ENCODE data around the gene NT5C3A.

The NT5C3A gene

DNA sequence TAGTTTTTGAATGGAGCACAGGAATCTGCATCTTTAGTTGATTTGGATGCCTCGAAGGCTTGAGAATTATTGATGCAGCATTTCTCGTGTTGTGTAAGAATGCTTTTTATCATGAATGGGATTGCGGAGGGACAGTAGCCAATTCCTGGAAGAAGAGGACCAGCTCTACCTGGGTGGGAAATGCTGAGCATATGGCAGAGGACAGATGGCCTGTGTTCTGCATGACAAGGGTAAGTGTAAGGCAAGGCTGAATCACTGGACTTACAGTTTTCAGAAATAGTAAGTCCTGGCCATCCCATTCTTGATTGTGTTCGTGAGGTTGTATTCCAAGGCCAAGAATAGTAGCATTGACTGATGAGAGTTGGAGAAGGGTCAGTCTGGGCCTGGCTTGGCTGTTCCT, 30.7 kb upstream of the NT5C3A start:
- Histone ChIP-seq H4K8ac (ENCODE audit: low read depth, low read length) (no peak overlapping the region), H2BK120ac (ENCODE audit: low read depth, low read length) (no peak overlapping the region), H4K5ac (ENCODE audit: low read length) (no peak overlapping the region), H3K36me3 (ENCODE audit: control insufficient read depth, insufficient read depth, low read length) (peaks cover 3% of the 10 kb centered on the region), H3K4ac (ENCODE audit: low read depth, low read length) (no peak overlapping the region), H3K27ac (ENCODE audit: low read depth, low read length) (no peak overlapping the region), H3K23ac (ENCODE audit: low read length) (no peak overlapping the region), H3K56ac (ENCODE audit: low read length) (no peak overlapping the region), H3K79me1 (ENCODE audit: low read length) (no peaks in the 10 kb centered on the region), H2BK15ac (replicated peaks; ENCODE audit: low read depth) (no peak overlapping the region), H2BK5ac (ENCODE audit: low read length) (no peak overlapping the region), H3K79me2 (ENCODE audit: control insufficient read depth, insufficient read depth, low read length) (no peaks in the 10 kb centered on the region), H3K18ac (ENCODE audit: low read length) (no peak overlapping the region), H3K9ac (ENCODE audit: low read length) (no peak overlapping the region), H3K4me3 (ENCODE audit: low read length) (no peak overlapping the region), H3K4me2 (ENCODE audit: low read length) (no peak overlapping the region), H3K27me3 (ENCODE audit: insufficient read depth, low read length, poor library complexity) (no peaks in the 10 kb centered on the region), H2AK5ac (ENCODE audit: low read length) (no peak overlapping the region), H3K4me1 (ENCODE audit: control insufficient read depth, low read depth, low read length) (no peaks in the 10 kb centered on the region)
- no peak for DNase-seq
- WGBS (ENCODE audit: extremely low coverage, insufficient coverage, low lambda C conversion rate), result no CpG with 5 or more reads among the region's 4 CpGs

DNA sequence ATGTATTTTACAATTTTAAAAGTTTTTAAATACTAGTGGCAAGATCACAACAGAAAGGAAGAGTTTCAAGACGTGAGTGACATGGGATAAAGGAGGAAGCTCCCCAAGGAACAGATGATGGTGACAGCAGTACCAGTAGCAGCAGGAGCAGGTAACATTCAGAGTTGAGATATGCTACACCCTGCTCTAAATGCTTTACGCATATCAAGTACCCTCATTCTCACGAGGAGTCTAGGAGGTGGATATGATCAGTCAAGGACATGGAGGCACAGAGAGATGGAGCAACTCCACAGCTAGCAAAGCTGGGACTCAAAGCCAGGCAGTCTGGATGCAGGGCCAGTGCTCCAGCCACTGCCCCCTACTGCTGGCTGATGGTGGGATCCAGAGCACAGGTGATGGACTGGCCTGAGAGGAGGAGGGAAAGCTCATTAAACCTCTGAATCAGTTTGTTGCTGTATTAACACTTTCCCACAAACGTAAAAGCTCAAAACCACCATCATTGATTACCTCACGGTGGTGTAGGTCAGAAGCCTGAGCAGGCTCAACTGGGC, 29.1 kb upstream of the NT5C3A start:
- Histone ChIP-seq H3K4me3 (ENCODE audit: low read length) (no peak overlapping the region), H3K79me2 (ENCODE audit: control insufficient read depth, insufficient read depth, low read length) (no peaks in the 10 kb centered on the region), H3K79me1 (ENCODE audit: low read length) (no peaks in the 10 kb centered on the region), H2BK15ac (replicated peaks; ENCODE audit: low read depth) (no peak overlapping the region), H3K27ac (ENCODE audit: low read depth, low read length) (no peak overlapping the region), H3K4me2 (ENCODE audit: low read length) (no peak overlapping the region), H3K9ac (ENCODE audit: low read length) (no peak overlapping the region), H4K5ac (ENCODE audit: low read length) (no peak overlapping the region), H4K8ac (ENCODE audit: low read depth, low read length) (no peak overlapping the region), H2BK120ac (ENCODE audit: low read depth, low read length) (no peak overlapping the region), H3K36me3 (ENCODE audit: control insufficient read depth, insufficient read depth, low read length) (peaks cover 1% of the 10 kb centered on the region), H2BK5ac (ENCODE audit: low read length) (no peak overlapping the region), H3K18ac (ENCODE audit: low read length) (no peak overlapping the region), H3K23ac (ENCODE audit: low read length) (no peak overlapping the region), H3K27me3 (ENCODE audit: insufficient read depth, low read length, poor library complexity) (no peaks in the 10 kb centered on the region), H3K4me1 (ENCODE audit: control insufficient read depth, low read depth, low read length) (no peaks in the 10 kb centered on the region), H3K56ac (ENCODE audit: low read length) (no peak overlapping the region), H2AK5ac (ENCODE audit: low read length) (no peak overlapping the region), H3K4ac (ENCODE audit: low read depth, low read length) (no peak overlapping the region)
- DNase-seq, result no peak
- no CpG with 5 or more reads among the region's 5 CpGs for WGBS (ENCODE audit: extremely low coverage, insufficient coverage, low lambda C conversion rate)

DNA sequence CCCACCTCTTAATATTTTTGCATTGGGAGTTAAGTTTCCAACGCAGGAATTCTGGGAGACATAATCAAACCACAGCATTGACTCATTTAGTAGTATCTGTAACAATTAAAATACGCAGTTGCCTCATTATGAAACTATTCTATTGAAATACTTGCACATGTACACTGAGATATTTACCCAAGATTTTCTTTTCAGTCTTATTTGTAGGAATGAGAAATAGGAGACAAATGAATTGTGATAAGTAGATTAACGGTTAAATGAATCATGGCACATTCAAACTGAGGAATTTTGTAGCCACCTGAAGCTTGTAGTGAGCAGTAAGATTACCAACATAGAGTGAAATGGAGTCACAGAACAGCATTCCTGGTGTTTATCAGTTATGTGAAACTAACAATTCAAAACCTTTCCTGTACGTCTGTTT, 28.5 kb upstream of the NT5C3A start:
- Histone ChIP-seq H2AK5ac (ENCODE audit: low read length) (no peak overlapping the region), H2BK5ac (ENCODE audit: low read length) (no peak overlapping the region), H3K4me2 (ENCODE audit: low read length) (no peak overlapping the region), H3K4ac (ENCODE audit: low read depth, low read length) (no peak overlapping the region), H3K9ac (ENCODE audit: low read length) (no peak overlapping the region), H4K5ac (ENCODE audit: low read length) (no peak overlapping the region), H3K27ac (ENCODE audit: low read depth, low read length) (no peak overlapping the region), H3K56ac (ENCODE audit: low read length) (no peak overlapping the region), H3K27me3 (ENCODE audit: insufficient read depth, low read length, poor library complexity) (no peaks in the 10 kb centered on the region), H3K18ac (ENCODE audit: low read length) (no peak overlapping the region), H2BK120ac (ENCODE audit: low read depth, low read length) (no peak overlapping the region), H3K23ac (ENCODE audit: low read length) (no peak overlapping the region), H4K8ac (ENCODE audit: low read depth, low read length) (no peak overlapping the region), H3K36me3 (ENCODE audit: control insufficient read depth, insufficient read depth, low read length) (peaks cover under 1% of the 10 kb centered on the region), H3K4me1 (ENCODE audit: control insufficient read depth, low read depth, low read length) (no peaks in the 10 kb centered on the region), H3K79me1 (ENCODE audit: low read length) (no peaks in the 10 kb centered on the region), H3K79me2 (ENCODE audit: control insufficient read depth, insufficient read depth, low read length) (no peaks in the 10 kb centered on the region), H3K4me3 (ENCODE audit: low read length) (no peak overlapping the region), H2BK15ac (replicated peaks; ENCODE audit: low read depth) (no peak overlapping the region)
- no peak for DNase-seq
- no CpG with 5 or more reads among the region's 4 CpGs for WGBS (ENCODE audit: extremely low coverage, insufficient coverage, low lambda C conversion rate)

DNA sequence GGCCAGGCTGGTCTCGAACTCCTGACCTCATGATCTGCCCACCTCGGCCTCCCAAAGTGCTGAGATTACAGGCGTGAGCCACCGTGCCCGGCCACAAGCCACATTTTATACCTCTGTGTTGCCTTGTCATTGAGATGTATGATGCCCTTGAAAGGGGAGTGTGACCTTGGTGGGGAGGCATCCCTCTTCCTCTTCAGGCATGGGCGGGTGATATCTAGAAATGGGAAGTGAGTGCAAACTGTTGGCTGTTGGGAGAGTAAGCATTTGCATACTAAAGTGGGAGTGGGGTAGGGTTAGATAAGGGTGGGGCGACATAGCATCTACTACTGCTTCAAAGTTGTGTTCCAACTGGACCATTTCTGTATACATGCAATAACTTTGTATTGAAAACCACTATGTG, 26.6 kb upstream of the NT5C3A start:
- no peak overlapping the region for H4K8ac ChIP-seq (ENCODE audit: low read depth, low read length)
- no peak overlapping the region for H3K56ac ChIP-seq (ENCODE audit: low read length)
- H3K23ac ChIP-seq (ENCODE audit: low read length), result no peak overlapping the region
- DNase-seq, result no peak
- no peaks in the 10 kb centered on the region for H3K79me1 ChIP-seq (ENCODE audit: low read length)
- H2BK15ac ChIP-seq (replicated peaks; ENCODE audit: low read depth), result no peak overlapping the region
- no peak overlapping the region for H3K4ac ChIP-seq (ENCODE audit: low read depth, low read length)
- no peaks in the 10 kb centered on the region for H3K27me3 ChIP-seq (ENCODE audit: insufficient read depth, low read length, poor library complexity)
- H3K36me3 ChIP-seq (ENCODE audit: control insufficient read depth, insufficient read depth, low read length), result no peaks in the 10 kb centered on the region
- H3K79me2 ChIP-seq (ENCODE audit: control insufficient read depth, insufficient read depth, low read length), result no peaks in the 10 kb centered on the region
- H2BK5ac ChIP-seq (ENCODE audit: low read length), result no peak overlapping the region
- H2BK120ac ChIP-seq (ENCODE audit: low read depth, low read length), result no peak overlapping the region
- WGBS (ENCODE audit: extremely low coverage, insufficient coverage, low lambda C conversion rate), result no CpG with 5 or more reads among the region's 7 CpGs
- no peak overlapping the region for H3K27ac ChIP-seq (ENCODE audit: low read depth, low read length)
- no peak overlapping the region for H3K9ac ChIP-seq (ENCODE audit: low read length)
- no peak overlapping the region for H3K18ac ChIP-seq (ENCODE audit: low read length)
- H2AK5ac ChIP-seq (ENCODE audit: low read length), result no peak overlapping the region
- H3K4me1 ChIP-seq (ENCODE audit: control insufficient read depth, low read depth, low read length), result no peaks in the 10 kb centered on the region
- no peak overlapping the region for H4K5ac ChIP-seq (ENCODE audit: low read length)
- H3K4me2 ChIP-seq (ENCODE audit: low read length), result no peak overlapping the region
- H3K4me3 ChIP-seq (ENCODE audit: low read length), result no peak overlapping the region

DNA sequence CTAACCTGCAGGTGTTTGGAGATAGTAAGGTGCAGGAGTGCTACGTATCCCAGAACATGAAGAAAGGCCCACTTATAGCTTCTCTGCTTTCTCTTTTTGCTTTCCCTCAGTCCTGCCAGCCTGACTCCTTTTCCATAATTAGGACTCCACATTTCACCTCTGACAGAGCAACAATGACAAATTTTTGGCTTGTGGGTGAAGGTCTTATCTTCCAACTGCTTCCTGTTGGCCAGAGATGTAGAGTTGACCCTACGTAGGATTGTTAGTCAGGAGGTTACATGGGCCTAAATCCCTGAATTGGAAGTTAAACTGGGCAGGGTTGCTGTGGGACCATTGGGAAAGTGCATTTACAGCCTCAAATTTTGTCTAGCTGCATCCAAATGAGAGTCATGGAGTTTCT, 25.3 kb upstream of the NT5C3A start:
- Histone ChIP-seq H2BK120ac (ENCODE audit: low read depth, low read length) (no peak overlapping the region), H4K8ac (ENCODE audit: low read depth, low read length) (no peak overlapping the region)
- no CpG with 5 or more reads among the region's 2 CpGs for whole genome bisulfite sequencing (ENCODE audit: extremely low coverage, insufficient coverage, low lambda C conversion rate)

DNA sequence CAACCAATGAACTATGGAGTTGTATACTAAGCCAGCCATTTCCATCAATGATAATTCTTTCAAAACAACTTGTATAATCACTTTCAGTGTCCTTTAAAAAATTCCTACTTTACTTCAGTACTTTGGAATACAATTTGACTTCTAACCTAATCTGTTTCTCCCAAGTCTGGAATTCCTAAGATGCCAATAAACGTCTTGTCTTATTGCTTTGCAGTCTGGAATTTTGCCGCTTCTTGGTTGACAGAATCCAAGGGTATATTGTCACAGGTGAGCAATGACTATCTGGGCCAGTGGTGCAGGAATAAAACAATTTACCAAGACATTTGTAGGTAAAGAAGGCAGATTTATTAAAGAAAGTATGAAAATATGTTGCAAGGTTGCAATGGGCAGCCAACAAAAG, 24.8 kb upstream of the NT5C3A start:
- Histone ChIP-seq H3K56ac (ENCODE audit: low read length) (no peak overlapping the region), H3K27me3 (ENCODE audit: insufficient read depth, low read length, poor library complexity) (no peaks in the 10 kb centered on the region), H2AK5ac (ENCODE audit: low read length) (no peak overlapping the region), H3K4ac (ENCODE audit: low read depth, low read length) (no peak overlapping the region), H3K18ac (ENCODE audit: low read length) (no peak overlapping the region), H3K27ac (ENCODE audit: low read depth, low read length) (no peak overlapping the region), H3K79me1 (ENCODE audit: low read length) (no peaks in the 10 kb centered on the region), H3K4me1 (ENCODE audit: control insufficient read depth, low read depth, low read length) (no peaks in the 10 kb centered on the region), H3K4me2 (ENCODE audit: low read length) (no peak overlapping the region), H3K23ac (ENCODE audit: low read length) (no peak overlapping the region), H3K36me3 (ENCODE audit: control insufficient read depth, insufficient read depth, low read length) (no peaks in the 10 kb centered on the region), H2BK15ac (replicated peaks; ENCODE audit: low read depth) (no peak overlapping the region), H4K8ac (ENCODE audit: low read depth, low read length) (no peak overlapping the region), H3K79me2 (ENCODE audit: control insufficient read depth, insufficient read depth, low read length) (no peaks in the 10 kb centered on the region), H3K4me3 (ENCODE audit: low read length) (no peak overlapping the region), H4K5ac (ENCODE audit: low read length) (no peak overlapping the region), H2BK5ac (ENCODE audit: low read length) (no peak overlapping the region), H2BK120ac (ENCODE audit: low read depth, low read length) (no peak overlapping the region), H3K9ac (ENCODE audit: low read length) (no peak overlapping the region)
- no CpG with 5 or more reads among the region's 2 CpGs for WGBS (ENCODE audit: extremely low coverage, insufficient coverage, low lambda C conversion rate)
- DNase-seq, result no peak

More for the DNA sequence above, 25.3 kb upstream of the NT5C3A start:
- H2BK15ac ChIP-seq (replicated peaks; ENCODE audit: low read depth), result no peak overlapping the region
- no peaks in the 10 kb centered on the region for H3K27me3 ChIP-seq (ENCODE audit: insufficient read depth, low read length, poor library complexity)
- no peak overlapping the region for H3K9ac ChIP-seq (ENCODE audit: low read length)
- no peak overlapping the region for H3K18ac ChIP-seq (ENCODE audit: low read length)
- no peak overlapping the region for H3K4ac ChIP-seq (ENCODE audit: low read depth, low read length)
- no peak overlapping the region for H3K4me3 ChIP-seq (ENCODE audit: low read length)
- no peaks in the 10 kb centered on the region for H3K4me1 ChIP-seq (ENCODE audit: control insufficient read depth, low read depth, low read length)
- no peak overlapping the region for H4K5ac ChIP-seq (ENCODE audit: low read length)
- no peaks in the 10 kb centered on the region for H3K79me1 ChIP-seq (ENCODE audit: low read length)
- no peak for DNase-seq
- no peak overlapping the region for H3K4me2 ChIP-seq (ENCODE audit: low read length)
- H3K79me2 ChIP-seq (ENCODE audit: control insufficient read depth, insufficient read depth, low read length), result no peaks in the 10 kb centered on the region
- H2AK5ac ChIP-seq (ENCODE audit: low read length), result no peak overlapping the region
- no peaks in the 10 kb centered on the region for H3K36me3 ChIP-seq (ENCODE audit: control insufficient read depth, insufficient read depth, low read length)
- no peak overlapping the region for H3K27ac ChIP-seq (ENCODE audit: low read depth, low read length)
- no peak overlapping the region for H3K23ac ChIP-seq (ENCODE audit: low read length)
- no peak overlapping the region for H3K56ac ChIP-seq (ENCODE audit: low read length)
- no peak overlapping the region for H2BK5ac ChIP-seq (ENCODE audit: low read length)
